OCI-M2 (cell line): ENCODE results near the gene TMEM242.

Source experiments
- DNase-seq: peaks from one replicate; lab custom pipeline; 2025; ENCODE audit not compliant: unreplicated experiment; lab: John Stamatoyannopoulos, UW

TMEM242 gene

GRCh38 chr6:157290797-157291196, 32.5 kb downstream of the TMEM242 start:
- no peak for DNase-seq

- no peak for DNase-seq
These were observed 33.6 kb downstream of the TMEM242 start for GRCh38 chr6:157289764-157290163.

- DNase-seq: no peak
These were observed 34.7 kb downstream of the TMEM242 start for GRCh38 chr6:157288575-157288974.

GRCh38 chr6:157287923-157288322, 35.4 kb downstream of the TMEM242 start:
- DNase-seq: no peak

GRCh38 chr6:157287247-157287850, 36.0 kb downstream of the TMEM242 start:
- no peak for DNase-seq

GRCh38 chr6:157285422-157285779, 37.9 kb downstream of the TMEM242 start:
- no peak for DNase-seq

- no peak for DNase-seq
These were observed 38.4 kb downstream of the TMEM242 start for GRCh38 chr6:157284738-157285421.

GRCh38 chr6:157283900-157284737, 39.2 kb downstream of the TMEM242 start:
- no peak for DNase-seq

- DNase-seq: no peak
These were observed 39.9 kb downstream of the TMEM242 start for GRCh38 chr6:157283330-157283898.

- no peak for DNase-seq
These were observed 41.0 kb downstream of the TMEM242 start for GRCh38 chr6:157282284-157282683.

GRCh38 chr6:157281570-157281969, 41.7 kb downstream of the TMEM242 start:
- DNase-seq: no peak

GRCh38 chr6:157280947-157281346, 42.4 kb downstream of the TMEM242 start:
- DNase-seq: no peak

- no peak for DNase-seq
These were observed 43.2 kb downstream of the TMEM242 start for GRCh38 chr6:157280157-157280556.

- no peak for DNase-seq
These were observed 45.1 kb downstream of the TMEM242 start for GRCh38 chr6:157278171-157278570.

- no peak for DNase-seq
These were observed 46.6 kb downstream of the TMEM242 start for GRCh38 chr6:157276731-157277130.

GRCh38 chr6:157276134-157276532, 47.2 kb downstream of the TMEM242 start:
- no peak for DNase-seq

- no peak for DNase-seq
These were observed 48.7 kb downstream of the TMEM242 start for GRCh38 chr6:157274471-157275226.

GRCh38 chr6:157273756-157274470, 49.4 kb downstream of the TMEM242 start:
- no peak for DNase-seq

GRCh38 chr6:157272866-157273755, 50.2 kb downstream of the TMEM242 start:
- DNase-seq: no peak
